ENCODE data around the gene KDM4B. TPM values are rescaled to one million over a fixed set of nuclear protein-coding genes. Genes with fewer than 3 reads are reported as not detected.

KDM4B gene
- total and polyA plus RNA-seq, 4 donors = 16.6 to 43.6 (median 28.0) TPM

DNA sequence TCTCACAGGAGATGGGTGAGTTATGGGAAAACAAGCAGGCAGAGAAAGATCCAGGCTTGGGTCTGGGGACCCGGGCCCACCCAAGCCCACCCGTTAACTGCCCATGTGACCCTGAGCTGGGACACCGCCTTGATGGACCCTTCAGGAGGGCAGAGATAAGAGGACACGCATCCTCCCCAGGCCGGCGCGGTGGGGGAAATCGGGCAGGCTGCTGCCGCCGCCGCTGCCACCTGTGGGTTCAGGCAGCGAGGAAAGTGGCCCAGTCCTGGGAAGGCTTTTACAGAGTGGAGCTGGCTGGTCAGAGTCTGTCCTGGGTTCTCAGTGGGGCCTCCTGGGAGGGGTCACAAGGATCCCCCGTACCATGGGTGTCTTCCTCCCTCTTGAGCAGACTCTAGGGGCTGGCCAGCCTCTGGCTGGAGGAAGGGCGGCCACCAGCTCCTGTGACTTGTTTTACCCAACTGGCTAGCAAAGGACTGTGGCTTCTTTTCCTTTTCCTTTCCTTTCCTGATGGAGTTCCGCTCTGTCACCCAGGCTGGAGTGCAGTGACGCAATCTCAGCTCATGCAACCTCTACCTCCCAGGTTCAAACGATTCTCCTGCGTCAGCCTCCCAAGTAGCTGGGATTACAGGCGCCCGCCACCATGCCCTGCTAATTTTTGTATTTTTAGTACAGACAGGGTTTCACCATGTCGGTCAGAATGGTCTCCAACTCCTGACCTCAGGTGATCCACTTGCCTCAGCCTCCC lies 155.4 kb downstream of the KDM4B start:
- H3K4me1 ChIP-seq (ENCODE audit: control insufficient read depth, insufficient read depth, low read length) = peaks cover 62% of the 10 kb centered on the region
- no peak for DNase-seq (ENCODE audit: low read depth in 4 of 6, low spot score in 6 of 6)
- 90% methylated on average over 17 of the region's 21 CpGs for WGBS (ENCODE audit: insufficient coverage)
- H3K4me3 ChIP-seq (ENCODE audit: low read depth, low read length) = no peak overlapping the region
- H3K9me3 ChIP-seq (ENCODE audit: control insufficient read depth, insufficient read depth, low read length) = no peaks in the 10 kb centered on the region
- no peak overlapping the region for H3K27ac ChIP-seq (ENCODE audit: low read depth, low read length)
- no peaks in the 10 kb centered on the region for H3K27me3 ChIP-seq (ENCODE audit: control insufficient read depth, insufficient read depth, low read length)
- peaks cover 88% of the 10 kb centered on the region for H3K36me3 ChIP-seq (ENCODE audit: control insufficient read depth, insufficient read depth, low read length)

DNA sequence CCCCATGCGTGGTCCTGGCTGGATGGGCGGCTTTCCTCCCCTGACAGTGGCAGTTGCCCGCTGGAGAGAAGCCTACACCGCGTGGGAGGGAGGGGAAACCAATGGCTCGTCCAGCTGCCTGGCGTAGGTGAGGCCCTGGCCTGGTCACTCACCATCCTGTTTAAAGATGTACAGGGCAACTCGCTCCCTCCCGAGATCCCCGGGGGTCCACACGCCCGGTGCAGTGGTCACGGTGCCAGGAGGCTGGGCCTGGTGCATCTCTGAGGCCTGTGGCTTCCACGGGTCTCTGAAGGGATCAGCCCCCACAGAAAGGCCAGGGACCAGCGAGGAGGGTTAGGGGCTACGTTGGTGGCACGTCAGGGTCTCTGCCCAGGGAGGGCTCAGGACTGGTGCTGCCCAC lies 156.5 kb downstream of the KDM4B start:
- no peak overlapping the region for H3K27ac ChIP-seq (ENCODE audit: low read depth, low read length)
- H3K4me1 ChIP-seq (ENCODE audit: control insufficient read depth, insufficient read depth, low read length) = peaks cover 61% of the 10 kb centered on the region
- no peak overlapping the region for H3K4me3 ChIP-seq (ENCODE audit: low read depth, low read length)
- no peaks in the 10 kb centered on the region for H3K27me3 ChIP-seq (ENCODE audit: control insufficient read depth, insufficient read depth, low read length)
- H3K9me3 ChIP-seq (ENCODE audit: control insufficient read depth, insufficient read depth, low read length) = no peaks in the 10 kb centered on the region
- peaks cover 88% of the 10 kb centered on the region for H3K36me3 ChIP-seq (ENCODE audit: control insufficient read depth, insufficient read depth, low read length)
- no peak for DNase-seq (ENCODE audit: low read depth in 4 of 6, low spot score in 6 of 6)
- WGBS (ENCODE audit: insufficient coverage) = 87% methylated on average over 12 of the region's 17 CpGs

DNA sequence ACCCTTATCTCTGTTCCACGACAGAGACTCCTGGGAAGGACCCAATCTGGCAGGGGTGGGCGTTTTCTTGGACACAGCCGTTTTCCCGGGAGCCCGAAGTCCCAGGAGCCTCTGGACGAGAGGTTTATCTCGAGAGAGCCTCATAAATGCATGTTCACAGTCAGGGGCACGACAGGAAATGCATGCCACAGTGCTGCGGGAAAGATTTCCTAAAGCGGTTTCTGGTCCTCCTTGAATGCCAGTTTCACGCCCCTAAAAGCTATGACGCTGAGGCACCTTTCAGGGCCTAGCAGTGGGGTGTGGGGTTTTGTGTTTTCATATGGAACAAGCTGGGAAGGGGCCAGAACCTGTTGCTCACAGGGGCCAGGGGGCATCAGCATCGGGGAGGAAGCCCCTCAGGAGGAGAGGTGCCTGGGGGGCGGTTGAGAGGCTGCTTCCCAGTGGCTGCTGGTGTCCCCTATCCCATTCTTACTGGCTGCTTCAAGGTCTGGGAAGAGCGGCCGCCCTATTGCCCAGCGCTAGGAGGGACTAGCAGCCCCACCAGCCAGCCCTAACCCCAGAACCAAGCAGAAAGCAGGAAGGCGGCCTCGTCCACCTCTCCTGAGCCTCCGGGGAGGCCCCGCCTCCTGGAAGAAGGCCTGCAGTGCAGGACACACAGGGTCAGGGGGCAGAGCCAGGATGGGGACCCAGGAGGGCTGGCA lies 157.0 kb downstream of the KDM4B start:
- WGBS (ENCODE audit: insufficient coverage) = 53% methylated on average over 18 of the region's 21 CpGs
- H3K4me1 ChIP-seq (ENCODE audit: control insufficient read depth, insufficient read depth, low read length) = peaks cover 58% of the 10 kb centered on the region
- no peak overlapping the region for H3K4me3 ChIP-seq (ENCODE audit: low read depth, low read length)
- DNase-seq (ENCODE audit: low read depth in 4 of 6, low spot score in 6 of 6) = no peak
- H3K27ac ChIP-seq (ENCODE audit: low read depth, low read length) = no peak overlapping the region
- no peaks in the 10 kb centered on the region for H3K9me3 ChIP-seq (ENCODE audit: control insufficient read depth, insufficient read depth, low read length)
- no peaks in the 10 kb centered on the region for H3K27me3 ChIP-seq (ENCODE audit: control insufficient read depth, insufficient read depth, low read length)
- peaks cover 88% of the 10 kb centered on the region for H3K36me3 ChIP-seq (ENCODE audit: control insufficient read depth, insufficient read depth, low read length)

DNA sequence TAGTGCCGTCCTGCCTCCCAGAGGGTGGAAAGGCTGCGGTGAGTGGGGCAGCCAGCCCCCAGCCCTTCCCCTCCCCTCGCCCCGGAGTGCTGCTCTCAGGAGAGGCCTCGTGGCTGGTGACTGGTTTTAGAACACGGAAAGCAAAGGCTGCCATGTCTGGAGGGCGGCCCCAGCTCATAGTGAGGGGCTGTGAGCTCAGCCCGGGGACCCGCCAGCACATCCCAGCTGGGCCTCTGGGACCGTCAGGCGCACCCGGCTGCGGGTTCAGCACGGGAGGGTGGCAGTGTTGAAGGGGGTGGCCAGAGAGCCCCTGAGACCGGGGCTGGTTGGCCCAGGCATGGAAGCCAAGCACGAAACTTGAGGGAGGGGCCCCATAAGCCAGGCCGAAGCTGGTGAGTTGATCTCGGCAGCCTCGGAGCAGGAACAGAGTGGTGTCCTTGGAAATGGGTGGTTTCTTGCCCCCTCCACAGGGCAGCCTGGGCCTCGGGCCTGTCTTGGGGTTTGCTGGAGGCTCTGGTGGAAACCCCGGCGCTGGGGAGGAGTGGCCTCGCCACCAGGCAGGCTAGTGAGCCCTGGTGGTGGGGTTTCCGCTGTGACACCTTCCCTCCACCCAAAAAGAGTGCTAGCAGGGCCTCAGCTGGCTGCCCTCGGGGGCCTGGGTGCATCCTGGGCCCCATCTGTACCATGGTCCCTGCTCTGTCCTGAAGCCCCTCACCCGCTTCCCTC lies 157.7 kb downstream of the KDM4B start:
- no peak overlapping the region for H3K4me3 ChIP-seq (ENCODE audit: low read depth, low read length)
- H3K36me3 ChIP-seq (ENCODE audit: control insufficient read depth, insufficient read depth, low read length) = peaks cover 88% of the 10 kb centered on the region
- H3K27me3 ChIP-seq (ENCODE audit: control insufficient read depth, insufficient read depth, low read length) = no peaks in the 10 kb centered on the region
- H3K4me1 ChIP-seq (ENCODE audit: control insufficient read depth, insufficient read depth, low read length) = peaks cover 54% of the 10 kb centered on the region
- no peak for DNase-seq (ENCODE audit: low read depth in 4 of 6, low spot score in 6 of 6)
- WGBS (ENCODE audit: insufficient coverage) = 71% methylated on average over 24 of the region's 26 CpGs
- no peaks in the 10 kb centered on the region for H3K9me3 ChIP-seq (ENCODE audit: control insufficient read depth, insufficient read depth, low read length)
- no peak overlapping the region for H3K27ac ChIP-seq (ENCODE audit: low read depth, low read length)

DNA sequence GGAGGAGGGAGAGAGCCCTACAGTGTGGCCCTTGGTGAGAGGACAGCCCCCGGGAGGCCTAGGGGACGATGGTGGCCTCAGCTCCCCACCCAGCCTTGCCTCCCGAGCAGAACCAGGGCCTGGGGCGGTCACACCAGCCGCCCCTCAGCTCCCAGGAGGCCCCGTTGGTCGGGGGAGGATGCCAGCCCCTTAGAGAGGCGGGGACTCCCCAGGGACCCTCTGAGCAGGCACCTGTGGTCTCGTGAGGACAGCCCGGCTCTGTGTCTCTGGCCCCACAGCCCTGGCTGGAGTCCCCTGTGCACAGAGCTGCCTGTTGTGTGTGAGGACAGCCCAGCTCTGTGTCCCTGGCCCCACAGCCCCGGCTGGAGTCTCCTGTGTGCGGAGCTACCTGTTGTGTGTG lies 158.8 kb downstream of the KDM4B start:
- Histone ChIP-seq H3K27me3 (ENCODE audit: control insufficient read depth, insufficient read depth, low read length) (no peaks in the 10 kb centered on the region), H3K4me3 (ENCODE audit: low read depth, low read length) (no peak overlapping the region), H3K9me3 (ENCODE audit: control insufficient read depth, insufficient read depth, low read length) (no peaks in the 10 kb centered on the region), H3K27ac (ENCODE audit: low read depth, low read length) (no peak overlapping the region), H3K4me1 (ENCODE audit: control insufficient read depth, insufficient read depth, low read length) (peaks cover 57% of the 10 kb centered on the region), H3K36me3 (ENCODE audit: control insufficient read depth, insufficient read depth, low read length) (peaks cover 89% of the 10 kb centered on the region)
- peak in 2 of 6 donors; percentile 17 to 54 for DNase-seq (ENCODE audit: low read depth in 4 of 6, low spot score in 6 of 6)
- 43% methylated on average over 8 of the region's 12 CpGs for WGBS (ENCODE audit: insufficient coverage)

DNA sequence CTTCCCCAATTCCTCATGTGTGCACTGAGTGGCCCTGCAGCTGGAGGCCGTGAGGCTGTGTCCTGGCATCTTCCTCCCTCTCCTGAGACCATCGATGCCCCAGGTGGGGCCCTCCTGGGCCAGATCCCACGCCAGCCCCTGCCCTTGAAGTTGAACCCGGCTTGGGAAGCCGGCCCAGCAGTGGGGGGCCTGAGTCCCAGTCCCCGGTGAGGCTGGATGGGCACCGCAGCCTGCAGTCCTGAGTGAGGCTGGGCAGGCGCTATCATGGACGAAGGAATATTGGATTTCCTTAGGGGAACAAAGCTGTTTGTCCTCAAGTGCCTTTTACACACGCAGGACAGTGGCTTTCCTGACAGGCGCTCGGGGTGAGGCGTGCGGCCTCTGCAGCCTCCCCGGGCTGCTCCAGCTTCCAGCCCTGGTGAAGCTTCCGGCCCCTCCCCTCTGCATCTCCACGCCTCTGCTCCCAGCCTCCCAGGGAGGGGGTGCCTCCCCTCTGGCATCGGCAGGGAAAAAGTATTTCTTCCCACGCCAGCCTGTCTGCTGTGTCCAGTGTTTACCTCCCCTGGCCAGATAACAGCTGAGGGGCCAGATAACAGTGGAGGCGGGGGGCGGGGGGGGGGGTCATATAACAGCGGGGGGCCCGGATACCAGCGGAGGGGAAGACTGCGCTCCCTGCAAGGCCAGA lies 159.5 kb downstream of the KDM4B start:
- H3K9me3 ChIP-seq (ENCODE audit: control insufficient read depth, insufficient read depth, low read length) = no peaks in the 10 kb centered on the region
- H3K27me3 ChIP-seq (ENCODE audit: control insufficient read depth, insufficient read depth, low read length) = no peaks in the 10 kb centered on the region
- DNase-seq (ENCODE audit: low read depth in 4 of 6, low spot score in 6 of 6) = peak in 2 of 6 donors; percentile 58 to 62
- peak overlapping the region; percentile 35 for H3K27ac ChIP-seq (ENCODE audit: low read depth, low read length)
- peaks cover 89% of the 10 kb centered on the region for H3K36me3 ChIP-seq (ENCODE audit: control insufficient read depth, insufficient read depth, low read length)
- WGBS (ENCODE audit: insufficient coverage) = 24% methylated on average over 18 of the region's 25 CpGs
- H3K4me1 ChIP-seq (ENCODE audit: control insufficient read depth, insufficient read depth, low read length) = peaks cover 57% of the 10 kb centered on the region
- H3K4me3 ChIP-seq (ENCODE audit: low read depth, low read length) = no peak overlapping the region

DNA sequence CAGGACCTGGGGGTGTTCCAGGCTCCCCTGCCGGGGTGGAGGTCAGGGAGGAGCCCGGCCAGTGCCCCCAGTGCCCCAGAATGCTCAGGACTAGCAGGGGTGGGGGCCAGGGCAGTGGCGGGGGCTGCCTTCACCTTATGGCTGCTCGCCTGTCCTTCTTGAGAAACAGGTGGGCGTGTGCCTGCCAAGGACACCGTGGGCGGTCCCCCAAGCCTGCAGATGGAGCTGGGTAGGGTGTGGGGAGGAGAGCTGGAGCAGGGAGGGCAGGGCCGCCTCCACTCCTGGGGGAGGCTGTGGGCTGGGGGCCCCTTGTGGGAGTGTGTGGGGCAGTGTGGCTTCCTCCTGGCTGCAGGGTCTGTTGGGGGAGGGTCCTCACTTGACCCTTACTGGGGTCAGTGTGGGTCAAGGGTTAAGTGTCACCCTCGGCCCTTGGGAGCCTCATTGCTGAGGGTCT lies 160.1 kb downstream of the KDM4B start:
- Histone ChIP-seq H3K27me3 (ENCODE audit: control insufficient read depth, insufficient read depth, low read length) (no peaks in the 10 kb centered on the region), H3K9me3 (ENCODE audit: control insufficient read depth, insufficient read depth, low read length) (no peaks in the 10 kb centered on the region), H3K4me1 (ENCODE audit: control insufficient read depth, insufficient read depth, low read length) (peaks cover 57% of the 10 kb centered on the region), H3K36me3 (ENCODE audit: control insufficient read depth, insufficient read depth, low read length) (peaks cover 89% of the 10 kb centered on the region), H3K27ac (ENCODE audit: low read depth, low read length) (no peak overlapping the region), H3K4me3 (ENCODE audit: low read depth, low read length) (no peak overlapping the region)
- 37% methylated on average over 9 of the region's 9 CpGs for WGBS (ENCODE audit: insufficient coverage)
- peak in 1 of 6 donors; percentile 34 for DNase-seq (ENCODE audit: low read depth in 4 of 6, low spot score in 6 of 6)

DNA sequence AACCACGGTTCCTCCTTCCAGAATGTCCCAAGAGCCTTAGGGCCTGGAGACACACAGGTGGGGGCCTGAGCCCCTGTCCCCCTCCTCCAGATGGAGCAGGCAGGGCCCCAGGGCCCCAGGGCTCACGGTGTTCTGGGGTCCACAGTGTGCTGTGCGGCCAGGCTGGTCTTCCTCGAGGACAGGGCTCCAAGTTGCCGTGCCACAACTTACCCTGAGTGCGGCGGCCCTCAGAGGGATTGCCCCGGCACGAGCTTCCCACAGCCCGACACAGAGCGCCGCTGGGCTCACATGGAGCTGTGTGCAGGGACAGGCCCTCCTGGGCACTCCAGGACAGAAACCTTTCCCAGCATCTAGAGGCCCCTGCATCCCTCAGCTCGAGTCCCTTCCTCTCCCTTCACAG lies 160.8 kb downstream of the KDM4B start:
- H3K4me1 ChIP-seq (ENCODE audit: control insufficient read depth, insufficient read depth, low read length) = peaks cover 60% of the 10 kb centered on the region
- WGBS (ENCODE audit: insufficient coverage) = 83% methylated on average over 13 of the region's 13 CpGs
- no peak overlapping the region for H3K4me3 ChIP-seq (ENCODE audit: low read depth, low read length)
- peaks cover 90% of the 10 kb centered on the region for H3K36me3 ChIP-seq (ENCODE audit: control insufficient read depth, insufficient read depth, low read length)
- no peak for DNase-seq (ENCODE audit: low read depth in 4 of 6, low spot score in 6 of 6)
- H3K27ac ChIP-seq (ENCODE audit: low read depth, low read length) = no peak overlapping the region
- H3K9me3 ChIP-seq (ENCODE audit: control insufficient read depth, insufficient read depth, low read length) = no peaks in the 10 kb centered on the region
- no peaks in the 10 kb centered on the region for H3K27me3 ChIP-seq (ENCODE audit: control insufficient read depth, insufficient read depth, low read length)

DNA sequence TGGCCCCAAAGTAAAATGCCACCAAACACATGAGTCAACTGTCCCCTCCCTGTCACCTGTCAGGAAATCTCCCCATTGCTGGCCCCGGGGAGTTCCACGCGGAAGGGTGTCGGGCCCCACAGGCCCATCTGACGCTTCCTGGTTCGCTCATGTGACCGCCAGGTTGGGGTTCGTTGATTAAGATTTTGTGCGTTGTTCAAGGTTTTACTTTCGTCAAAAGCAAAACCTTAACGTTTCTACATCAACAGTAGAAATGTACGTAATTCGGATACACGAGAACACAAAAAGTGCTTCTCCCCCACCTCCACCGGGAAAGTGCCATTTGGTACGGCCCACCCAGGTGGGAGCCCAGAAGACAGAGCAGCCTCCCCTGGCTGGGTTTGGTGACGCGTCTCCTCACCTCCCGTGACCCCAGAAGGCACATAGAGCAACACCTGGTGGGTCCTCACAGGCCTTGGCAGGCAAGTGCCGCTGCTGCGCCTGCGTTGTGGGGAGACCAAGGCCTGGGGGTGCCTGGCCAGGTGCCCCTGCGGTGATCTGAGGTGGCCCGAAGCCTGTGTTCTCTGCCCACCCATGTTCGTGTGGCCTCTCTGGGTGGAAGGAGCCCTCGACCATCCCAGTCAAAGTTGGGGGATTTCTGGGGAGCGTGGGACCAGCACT lies 161.6 kb downstream of the KDM4B start:
- H3K9me3 ChIP-seq (ENCODE audit: control insufficient read depth, insufficient read depth, low read length) = no peaks in the 10 kb centered on the region
- DNase-seq (ENCODE audit: low read depth in 4 of 6, low spot score in 6 of 6) = no peak
- H3K36me3 ChIP-seq (ENCODE audit: control insufficient read depth, insufficient read depth, low read length) = peaks cover 90% of the 10 kb centered on the region
- H3K4me1 ChIP-seq (ENCODE audit: control insufficient read depth, insufficient read depth, low read length) = peaks cover 63% of the 10 kb centered on the region
- H3K4me3 ChIP-seq (ENCODE audit: low read depth, low read length) = no peak overlapping the region
- H3K27me3 ChIP-seq (ENCODE audit: control insufficient read depth, insufficient read depth, low read length) = no peaks in the 10 kb centered on the region
- WGBS (ENCODE audit: insufficient coverage) = 94% methylated on average over 25 of the region's 27 CpGs
- H3K27ac ChIP-seq (ENCODE audit: low read depth, low read length) = no peak overlapping the region
